GM10266 (cell line): ENCODE data around the gene PTPRS.

ENCODE experiments used
- DNase-seq: peaks from one replicate; pipeline ENCODE4 v3.0.0; 2012; ENCODE audit errors: extremely low spot score
- TF ChIP-seq, protein P1 (sequence below): IDR thresholded peaks from 2 replicates; pipeline ENCODE4 v1.5.1; 2012; ENCODE audit warnings: mild to moderate bottlenecking, low read depth; ENCODE audit not compliant: control insufficient read depth, insufficient read depth; ENCODE audit errors: missing control alignments

PTPRS gene

DNA sequence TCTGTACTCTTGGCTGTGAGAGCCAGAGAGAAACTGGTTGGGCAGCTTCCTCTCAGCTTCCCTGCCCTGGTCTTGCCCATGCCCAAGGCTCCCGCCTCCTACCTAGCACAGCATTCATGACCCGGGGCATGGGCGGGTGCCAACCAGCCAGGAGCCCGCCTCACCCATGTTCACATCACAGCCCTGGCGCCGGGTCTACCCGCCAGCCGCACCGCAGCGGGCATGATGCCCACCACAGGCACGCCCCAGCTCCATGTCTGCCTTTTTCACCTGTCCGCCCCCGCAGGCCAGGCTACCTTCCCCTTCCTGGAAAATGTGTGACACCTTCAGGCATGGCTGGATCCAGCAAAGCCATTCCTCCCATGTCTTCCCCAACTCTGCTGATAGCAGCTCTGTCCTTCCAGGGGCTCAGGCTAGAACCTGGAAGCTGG lies 42.1 kb downstream of the PTPRS start:
- no peak for DNase-seq

DNA sequence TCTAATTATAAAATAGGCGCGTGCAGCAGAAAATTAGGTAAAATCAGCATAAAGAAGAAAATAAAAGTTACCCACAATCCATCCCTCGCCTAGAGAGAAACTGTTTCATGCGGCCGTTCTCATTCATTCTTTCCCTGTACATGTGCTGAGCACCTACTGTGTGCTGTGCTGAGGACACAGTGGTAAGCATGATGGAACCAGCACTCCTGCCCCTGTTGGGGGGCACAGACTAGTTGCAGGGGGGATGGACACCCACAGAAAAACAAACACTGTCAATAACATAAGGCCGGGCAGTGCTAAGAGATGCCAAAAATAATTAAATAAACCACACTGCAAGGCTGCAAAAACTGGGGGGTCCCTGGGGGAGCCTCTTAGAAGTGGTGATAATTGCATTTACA lies 43.3 kb downstream of the PTPRS start:
- TF ChIP-seq, protein P1, sequence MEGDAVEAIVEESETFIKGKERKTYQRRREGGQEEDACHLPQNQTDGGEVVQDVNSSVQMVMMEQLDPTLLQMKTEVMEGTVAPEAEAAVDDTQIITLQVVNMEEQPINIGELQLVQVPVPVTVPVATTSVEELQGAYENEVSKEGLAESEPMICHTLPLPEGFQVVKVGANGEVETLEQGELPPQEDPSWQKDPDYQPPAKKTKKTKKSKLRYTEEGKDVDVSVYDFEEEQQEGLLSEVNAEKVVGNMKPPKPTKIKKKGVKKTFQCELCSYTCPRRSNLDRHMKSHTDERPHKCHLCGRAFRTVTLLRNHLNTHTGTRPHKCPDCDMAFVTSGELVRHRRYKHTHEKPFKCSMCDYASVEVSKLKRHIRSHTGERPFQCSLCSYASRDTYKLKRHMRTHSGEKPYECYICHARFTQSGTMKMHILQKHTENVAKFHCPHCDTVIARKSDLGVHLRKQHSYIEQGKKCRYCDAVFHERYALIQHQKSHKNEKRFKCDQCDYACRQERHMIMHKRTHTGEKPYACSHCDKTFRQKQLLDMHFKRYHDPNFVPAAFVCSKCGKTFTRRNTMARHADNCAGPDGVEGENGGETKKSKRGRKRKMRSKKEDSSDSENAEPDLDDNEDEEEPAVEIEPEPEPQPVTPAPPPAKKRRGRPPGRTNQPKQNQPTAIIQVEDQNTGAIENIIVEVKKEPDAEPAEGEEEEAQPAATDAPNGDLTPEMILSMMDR = no peak
- DNase-seq = no peak

More for the DNA sequence above, 42.1 kb downstream of the PTPRS start:
- TF ChIP-seq, protein P1 = no peak

DNA sequence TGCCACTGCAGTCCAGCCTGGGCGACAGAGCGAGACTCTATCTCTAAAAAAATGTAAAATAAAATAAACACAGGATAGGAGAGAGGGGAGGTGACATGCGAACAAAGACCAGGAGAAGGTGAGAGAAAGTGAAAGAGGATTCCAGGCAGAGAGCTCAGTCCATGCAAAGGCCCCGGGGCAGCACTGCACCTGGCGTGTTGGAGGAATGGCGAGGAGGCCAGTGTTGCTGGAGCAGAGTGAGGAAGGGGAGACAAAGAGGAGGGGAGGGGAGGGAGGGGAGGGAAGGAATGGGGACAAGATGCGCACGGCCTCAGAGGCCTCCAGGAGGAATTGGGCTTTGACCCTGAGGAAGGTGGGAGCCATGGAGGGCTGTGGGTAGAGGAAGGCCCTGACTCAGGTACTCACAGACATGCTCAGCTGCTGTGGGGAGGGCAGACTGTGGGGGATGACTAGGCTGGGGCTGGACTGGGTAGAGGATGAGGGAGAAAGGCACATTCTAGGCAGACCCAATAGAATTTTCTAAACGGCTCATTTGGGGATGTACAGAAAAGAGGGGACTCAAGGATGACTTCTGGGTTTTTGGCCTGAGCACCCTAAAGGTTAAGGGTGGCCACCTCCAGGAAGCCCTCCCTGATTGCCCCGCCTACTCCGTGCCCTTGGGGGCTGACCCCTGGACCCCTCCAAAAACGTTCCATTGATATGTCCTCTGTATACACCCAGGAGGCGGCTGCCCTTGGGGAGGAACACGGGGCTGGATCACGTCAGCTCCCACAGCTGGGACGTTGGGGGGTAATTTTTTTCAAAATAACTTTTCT lies 43.9 kb downstream of the PTPRS start:
- TF ChIP-seq, protein P1 = no peak
- no peak for DNase-seq

DNA sequence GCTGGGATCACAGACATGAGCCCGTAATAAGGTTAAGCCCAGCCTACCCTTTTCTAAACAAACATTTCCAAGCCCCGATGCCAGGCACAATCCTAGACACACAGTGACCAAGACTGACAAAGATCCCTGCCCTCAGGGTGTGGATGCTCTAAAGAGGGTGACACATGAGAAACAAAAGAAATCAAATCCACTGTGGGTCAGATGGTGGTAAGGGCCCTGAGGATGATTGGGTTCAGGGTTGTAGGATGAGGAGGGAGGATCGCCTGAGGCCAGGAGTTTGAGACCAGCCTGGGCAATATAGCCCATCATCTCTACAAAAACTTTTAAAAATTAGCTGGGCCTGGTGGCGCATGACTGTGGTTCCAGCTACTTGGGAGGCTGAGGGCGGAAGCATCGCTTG lies 44.6 kb downstream of the PTPRS start:
- TF ChIP-seq, protein P1 = no peak
- no peak for DNase-seq

DNA sequence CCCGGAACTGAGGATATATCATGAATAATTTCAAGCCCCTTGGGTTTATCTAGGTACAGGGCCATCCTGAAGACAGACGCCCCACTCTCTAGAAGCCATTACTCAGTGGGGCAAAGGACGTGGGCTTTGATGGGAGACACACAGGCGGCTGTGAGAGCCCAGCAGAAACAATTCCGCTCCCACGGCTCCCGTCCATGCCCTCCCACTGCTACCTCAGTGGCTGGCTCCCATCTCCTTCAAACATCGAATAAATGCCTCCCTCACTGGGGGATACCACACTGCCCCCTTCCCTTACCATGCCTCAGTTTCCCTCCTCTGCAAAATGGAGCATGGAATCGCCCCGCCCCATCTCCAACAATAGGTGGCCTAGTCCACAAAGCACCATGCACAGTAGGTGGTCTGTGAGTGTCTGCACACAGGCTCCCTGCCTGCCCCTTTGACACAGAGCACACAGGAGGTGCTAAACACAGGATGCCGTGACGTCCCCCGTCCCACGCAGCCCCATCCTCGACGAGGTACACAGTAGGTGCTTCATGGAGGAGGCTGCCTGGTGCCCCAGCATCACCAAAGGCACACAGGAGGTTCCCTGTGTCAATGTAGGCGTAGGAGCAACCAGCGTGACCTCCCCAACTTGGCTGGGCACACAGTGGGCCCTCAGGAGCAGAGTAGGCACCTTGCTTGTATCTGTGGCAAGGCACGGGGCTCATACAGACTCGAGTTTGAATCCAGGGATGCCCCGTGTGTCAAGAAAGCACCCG lies 46.0 kb downstream of the PTPRS start:
- TF ChIP-seq, protein P1 = no peak
- no peak for DNase-seq

DNA sequence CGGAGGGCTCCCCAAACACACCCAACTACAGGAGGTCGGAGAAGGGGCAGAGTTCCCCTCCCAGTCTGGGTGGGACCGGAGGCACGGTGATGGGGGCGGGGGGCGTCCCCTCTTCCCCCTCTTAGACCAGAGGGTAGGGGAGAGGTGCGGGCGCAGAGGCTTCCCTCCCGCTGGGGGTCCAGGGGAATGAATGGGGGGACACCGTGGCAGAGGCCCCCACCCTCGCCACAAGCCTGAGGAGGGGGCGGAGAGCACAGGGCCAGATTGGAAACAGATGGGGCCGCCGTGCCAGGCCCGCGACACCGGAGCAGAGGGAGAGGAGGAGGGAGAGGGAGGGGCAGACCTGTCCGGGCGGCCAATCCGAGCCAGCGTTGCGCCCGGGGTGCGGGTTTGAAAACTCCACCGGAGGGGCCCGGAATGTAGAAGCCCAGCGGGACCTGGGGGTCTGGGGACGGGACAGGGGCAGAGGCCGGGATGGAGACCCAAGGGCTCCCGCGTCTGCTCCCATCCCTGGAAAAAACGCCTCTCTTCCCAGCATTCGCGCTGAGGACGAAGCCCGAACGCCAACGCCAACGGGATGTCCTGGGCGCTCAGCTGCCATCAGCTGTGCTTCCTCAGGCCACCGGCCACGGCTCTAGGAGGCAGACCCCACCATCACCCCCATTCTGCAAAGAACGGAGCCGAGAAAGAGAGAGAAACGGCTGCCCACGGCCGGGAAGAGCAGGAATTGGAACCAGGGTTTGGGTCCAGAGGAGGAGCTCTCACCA lies 46.8 kb downstream of the PTPRS start:
- TF ChIP-seq, protein P1 = no peak
- DNase-seq = peak; percentile 64
